ENCODE measurements around the gene ITCH.

The ITCH gene

DNA sequence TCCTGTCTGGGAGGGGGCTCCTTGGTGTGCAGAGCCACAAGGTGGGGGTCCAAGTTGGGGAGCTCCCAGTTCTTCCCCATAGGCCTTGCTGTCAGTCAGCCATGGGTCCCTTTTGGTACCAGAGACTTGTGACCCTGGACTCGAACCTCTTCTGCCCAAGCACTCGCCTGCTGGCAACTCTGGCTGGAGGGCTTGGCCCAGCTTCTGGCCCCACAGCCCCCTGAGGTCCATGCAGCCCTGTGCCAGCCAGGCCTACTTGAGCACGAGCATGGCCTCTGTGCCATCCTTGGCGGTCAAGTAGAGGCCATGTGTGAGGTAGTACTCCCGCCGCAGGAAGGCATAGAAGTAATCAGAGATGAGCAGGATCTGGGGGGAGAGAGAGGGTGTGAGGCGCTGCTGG is 197.5 kb downstream of the ITCH start:
- DNase-seq: no peak

Measured in activated gamma-delta T cell treated with Interleukin-2 at 50 U/mL for 16 hours (primary cell).